H9 (cell line): ENCODE results near the gene LAMB1. TPM values are rescaled to one million over a fixed set of nuclear protein-coding genes. Genes with fewer than 3 reads are reported as not detected.

ENCODE experiments used
- DNase-seq: peaks from one replicate; pipeline ENCODE4 v3.0.0-alpha.2; 2017
- H2AFZ ChIP-seq: one replicate; pipeline ENCODE4 v1.6.1; 2013; ENCODE audit warnings: mild to moderate bottlenecking, low read length, control low read depth, moderate library complexity
- H2AK5ac ChIP-seq: 2 replicates; pipeline ENCODE4 v1.6.1; 2013; ENCODE audit warnings: low read length, control low read depth, mixed read lengths; ENCODE audit not compliant: insufficient read length
- H2BK120ac ChIP-seq: one replicate; pipeline ENCODE4 v1.6.1; 2013; ENCODE audit warnings: low read depth, mild to moderate bottlenecking, low read length, control low read depth, inconsistent platforms; ENCODE audit not compliant: poor library complexity, severe bottlenecking
- H2BK12ac ChIP-seq: 2 replicates; pipeline ENCODE4 v1.6.1; 2013; ENCODE audit warnings: low read length, control low read depth, mixed read lengths, low read depth; ENCODE audit not compliant: insufficient read length
- H2BK15ac ChIP-seq: 2 replicates; pipeline ENCODE4 v1.6.1; 2013; ENCODE audit warnings: low read depth, low read length, control low read depth
- H2BK20ac ChIP-seq: one replicate; pipeline ENCODE4 v1.6.1; 2013; ENCODE audit warnings: low read depth, mild to moderate bottlenecking, low read length, control low read depth, inconsistent platforms; ENCODE audit not compliant: poor library complexity, severe bottlenecking
- H2BK5ac ChIP-seq: 2 replicates; pipeline ENCODE4 v1.6.1; 2013; ENCODE audit warnings: low read length, control low read depth, mixed read lengths; ENCODE audit not compliant: insufficient read length
- H3K14ac ChIP-seq: 2 replicates; pipeline ENCODE4 v1.6.1; 2013; ENCODE audit warnings: low read length, control low read depth; ENCODE audit not compliant: insufficient read depth
- H3K18ac ChIP-seq: 2 replicates; pipeline ENCODE4 v1.6.1; 2013; ENCODE audit warnings: low read depth, mild to moderate bottlenecking, mixed read lengths, low read length, control low read depth; ENCODE audit not compliant: insufficient read length
- H3K23ac ChIP-seq: 2 replicates; pipeline ENCODE4 v1.6.1; 2013; ENCODE audit warnings: low read length, control low read depth, mixed read lengths, low read depth; ENCODE audit not compliant: insufficient read length
- H3K23me2 ChIP-seq: 2 replicates; pipeline ENCODE4 v1.6.1; 2013; ENCODE audit warnings: low read depth, mild to moderate bottlenecking, mixed read lengths, low read length, control low read depth; ENCODE audit not compliant: insufficient read length, poor library complexity, severe bottlenecking
- H3K27ac ChIP-seq: 2 replicates; pipeline ENCODE4 v1.5.1; 2013; ENCODE audit warnings: low read length, control low read depth, mixed read lengths, low read depth; ENCODE audit not compliant: insufficient read length
- H3K27me3 ChIP-seq: 2 replicates; pipeline ENCODE4 v1.6.1; 2013; ENCODE audit warnings: low read length, control low read depth, inconsistent platforms; ENCODE audit not compliant: insufficient read depth
- H3K4ac ChIP-seq: 2 replicates; pipeline ENCODE4 v1.6.1; 2013; ENCODE audit warnings: low read depth, mild to moderate bottlenecking, control low read depth, inconsistent platforms, low read length, moderate library complexity
- H3K4me1 ChIP-seq: 2 replicates; pipeline ENCODE4 v1.6.1; 2013; ENCODE audit warnings: low read length, control low read depth, inconsistent platforms; ENCODE audit not compliant: insufficient read depth
- H3K4me2 ChIP-seq: 2 replicates; pipeline ENCODE4 v1.6.1; 2013; ENCODE audit warnings: low read length, control low read depth, mixed read lengths; ENCODE audit not compliant: insufficient read length, insufficient read depth
- H3K56ac ChIP-seq: 2 replicates; pipeline ENCODE4 v1.6.1; 2013; ENCODE audit warnings: low read depth, mild to moderate bottlenecking, mixed read lengths, low read length, control low read depth; ENCODE audit not compliant: insufficient read length
- H3K79me1 ChIP-seq: 2 replicates; pipeline ENCODE4 v1.6.1; 2013; ENCODE audit warnings: low read depth, mild to moderate bottlenecking, moderate library complexity, low read length, control low read depth, inconsistent platforms; ENCODE audit not compliant: insufficient read depth, poor library complexity, severe bottlenecking
- H3K79me2 ChIP-seq: 2 replicates; pipeline ENCODE4 v1.6.1; 2013; ENCODE audit warnings: low read length, control low read depth, inconsistent platforms; ENCODE audit not compliant: insufficient read depth
- H3K9ac ChIP-seq: 2 replicates; pipeline ENCODE4 v1.6.1; 2013; ENCODE audit warnings: low read length, control low read depth, mixed read lengths; ENCODE audit not compliant: insufficient read length; ENCODE audit errors: extremely low read depth
- H3K9me3 ChIP-seq: one replicate; pipeline ENCODE4 v1.6.1; 2013; ENCODE audit warnings: low read depth, low read length, inconsistent platforms; ENCODE audit not compliant: control insufficient read depth
- H3T11ph ChIP-seq: one replicate; pipeline ENCODE4 v1.6.1; 2013; ENCODE audit warnings: mild to moderate bottlenecking, low read length, control low read depth, inconsistent platforms
- H4K20me1 ChIP-seq: one replicate; pipeline ENCODE4 v1.6.1; 2013; ENCODE audit not compliant: control insufficient read depth, insufficient read length, insufficient read depth
- H4K5ac ChIP-seq: 2 replicates; pipeline ENCODE4 v1.6.1; 2013; ENCODE audit warnings: low read depth, mild to moderate bottlenecking, mixed read lengths, low read length, control low read depth; ENCODE audit not compliant: insufficient read length
- H4K8ac ChIP-seq: replicated peaks from 2 replicates; pipeline ENCODE4 v1.6.1; 2013; ENCODE audit warnings: low read length, control low read depth, mixed read lengths, low read depth; ENCODE audit not compliant: insufficient read length
- H4K91ac ChIP-seq: 2 replicates; pipeline ENCODE4 v1.6.1; 2013; ENCODE audit warnings: low read depth, mild to moderate bottlenecking, moderate library complexity, mixed read lengths, low read length, control low read depth; ENCODE audit not compliant: insufficient read length
- H3K27ac Mint-ChIP-seq, 3 experiments: 2 replicates in 2 of 3; 3 replicates in 1 of 3; pipeline ENCODE4 v1.8.0; 2020 to 2021; ENCODE audit warnings: mixed read lengths in 3 of 3, mild to moderate bottlenecking in 1 of 3, moderate library complexity in 1 of 3
- H3K27me3 Mint-ChIP-seq: 2 replicates; pipeline ENCODE4 v1.8.0; 2021; ENCODE audit warnings: low read depth, mild to moderate bottlenecking, moderate library complexity, mixed read lengths
- H3K36me3 Mint-ChIP-seq, 3 experiments: 2 replicates in 2 of 3; 3 replicates in 1 of 3; pipeline ENCODE4 v1.8.0; 2020 to 2021; ENCODE audit warnings: low read depth in 3 of 3, mixed read lengths in 3 of 3; ENCODE audit not compliant: insufficient read depth in 1 of 3
- H3K4me1 Mint-ChIP-seq, 2 experiments: 2 replicates each; pipeline ENCODE4 v1.8.0; 2020; ENCODE audit warnings: mixed read lengths in 2 of 2
- H3K4me3 Mint-ChIP-seq, 2 experiments: 2 replicates in 1 of 2; 3 replicates in 1 of 2; pipeline ENCODE4 v1.8.0; 2020 to 2021; ENCODE audit warnings: mild to moderate bottlenecking in 2 of 2, mixed read lengths in 2 of 2, moderate library complexity in 1 of 2
- H3K9me3 Mint-ChIP-seq, 2 experiments: 2 replicates in 1 of 2; 3 replicates in 1 of 2; pipeline ENCODE4 v1.8.0; 2020; ENCODE audit warnings: mild to moderate bottlenecking in 2 of 2, mixed read lengths in 2 of 2, moderate library complexity in 1 of 2
- CTCF ChIP-seq: fragments of 200-600 bp; sonication (generic); conservative IDR thresholded peaks from 3 replicates; pipeline ENCODE4 v1.8.0; 2021; ENCODE audit warnings: antibody characterized with exemption, mild to moderate bottlenecking
- WGBS: extraction: QIAGEN DNeasy Blood & Tissue Kit; methylation state at CpG from one replicate; pipeline ENCODE4 v1.1.7; 2013; ENCODE audit warnings: missing lambda C conversion rate, low lambda C conversion rate, mixed read lengths; ENCODE audit not compliant: insufficient read length; ENCODE audit errors: extremely low coverage; 5-methylcytosine and 5-hydroxymethylcytosine counted together
- total RNA-seq: library from RNA; stranded (reverse); gene quantifications from 2 replicates; pipeline ENCODE4 v1.2.1, GENCODE V29; 2021

LAMB1 gene
- total RNA-seq, 1 experiment from 2014 or later, result 75.8 TPM

DNA sequence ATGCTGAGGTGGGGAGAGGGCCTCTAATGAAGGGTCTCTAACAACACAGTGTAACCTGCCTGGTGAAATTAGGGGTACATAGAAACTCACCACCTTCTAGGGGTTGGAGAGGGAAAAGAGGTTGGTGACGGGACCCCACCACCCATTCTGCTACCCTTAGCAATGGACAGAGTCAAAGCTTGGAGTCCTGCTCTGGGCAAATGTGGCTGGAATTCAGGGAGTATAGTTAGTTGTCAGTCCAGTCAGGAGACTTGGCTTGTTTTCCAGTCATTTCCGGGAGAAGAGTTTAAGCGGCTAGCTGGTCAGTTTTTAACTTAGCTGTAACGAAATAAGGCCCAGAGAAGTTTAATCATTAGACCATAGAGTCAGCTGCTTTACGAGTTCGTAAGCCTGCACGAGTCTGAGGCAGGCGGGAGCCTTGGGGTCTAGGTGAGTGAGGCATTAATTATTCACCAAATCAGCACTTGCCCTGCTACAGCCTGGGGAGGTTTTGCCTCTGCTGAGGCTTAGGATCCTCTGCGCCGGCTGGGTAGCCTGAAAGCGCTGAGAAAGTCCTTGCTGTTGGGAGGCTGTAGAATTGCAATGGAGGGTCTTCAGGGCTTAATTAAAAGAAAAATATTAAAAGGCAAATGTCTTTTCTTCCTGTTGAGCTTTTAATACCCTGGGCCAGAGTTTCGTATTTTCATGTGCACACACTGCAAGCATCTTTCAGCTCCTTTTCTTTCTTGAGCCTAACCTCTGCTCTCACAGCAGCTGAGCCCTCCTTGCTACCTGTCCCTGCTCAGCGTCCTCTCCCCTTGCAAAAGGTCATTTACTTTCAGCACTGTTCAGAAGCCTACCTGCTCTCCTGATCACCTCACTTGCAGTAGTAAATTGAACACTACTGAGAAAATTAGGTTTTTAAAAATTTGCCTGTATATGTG, 1.5 kb upstream of the LAMB1 start:
- Histone ChIP-seq H3K23ac (no peak overlapping the region), H2BK5ac (no peak overlapping the region), H4K91ac (no peak overlapping the region), H2BK120ac (no peak overlapping the region), H3K9me3 (no peaks in the 10 kb centered on the region), H3K4me1 (no peaks in the 10 kb centered on the region; the same call in 1 of the 2 replicates), H3K4me2 (peak overlapping the region; percentile 79), H3K18ac (no peak overlapping the region), H2AFZ (no peak overlapping the region), H4K20me1 (no peaks in the 10 kb centered on the region), H2BK15ac (no peak overlapping the region), H3K79me1 (no peaks in the 10 kb centered on the region), H4K8ac (no peak overlapping the region), H3K23me2 (peaks cover 16% of the 10 kb centered on the region), H3K79me2 (no peaks in the 10 kb centered on the region), H3K27me3 (peaks cover 51% of the 10 kb centered on the region), H2BK20ac (no peak overlapping the region), H2BK12ac (no peak overlapping the region), H3K27ac (no peak overlapping the region), H3K14ac (no peak overlapping the region), H3T11ph (no peak overlapping the region), H3K4ac (no peak overlapping the region), H3K56ac (no peak overlapping the region), H4K5ac (no peak overlapping the region), H3K9ac (no peak overlapping the region), H2AK5ac (no peak overlapping the region)
- Mint-ChIP-seq H3K36me3 (peaks cover 0 to 5% (median 4%) of the 10 kb centered on the region in 3 experiments; a peak in 4 of 7 replicates), H3K4me1 (peaks cover 24 to 25% of the 10 kb centered on the region in 2 experiments), H3K27ac (no peak overlapping the region), H3K27me3 (peaks cover 79% of the 10 kb centered on the region), H3K9me3 (no peaks in the 10 kb centered on the region; a peak in 2 of 5 replicates), H3K4me3 (peak overlapping the region; percentile 82 to 88)
- TF ChIP-seq CTCF, result no peak
- peak; percentile 45 for DNase-seq
- no CpG with 5 or more reads among the region's 13 CpGs for WGBS
